GM21423 (cell line): ENCODE measurements around the gene MED20.

Source experiments
- ATAC-seq: cut with Tn5 transposase; IDR thresholded peaks from one replicate; pipeline ENCODE4 v1.9.1; 2021; ENCODE audit warnings: mild to moderate bottlenecking, moderate library complexity; ENCODE audit not compliant: unreplicated experiment

MED20 gene

DNA sequence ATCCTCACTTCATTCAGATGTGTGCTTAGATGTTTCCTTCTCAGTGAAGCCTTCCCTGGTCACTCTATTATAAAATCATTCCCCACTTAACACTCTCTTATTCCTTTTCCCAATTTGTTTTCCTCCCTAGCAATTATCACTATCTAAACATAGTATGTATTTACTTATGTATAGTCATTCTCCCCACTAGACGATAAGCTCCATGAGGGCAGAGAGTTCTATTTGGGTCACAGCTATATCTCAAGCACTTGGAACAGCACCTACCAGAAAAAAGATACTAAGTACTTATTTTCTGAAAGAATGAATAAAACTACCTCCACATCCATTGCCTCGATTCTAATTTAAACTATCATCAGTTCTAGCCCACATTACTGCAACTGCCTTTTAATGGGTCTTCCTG, 62.2 kb downstream of the MED20 start:
- no peak for ATAC-seq
